ENCODE measurements around the gene IFIH1. TPM values are rescaled to one million over a fixed set of nuclear protein-coding genes. Genes with fewer than 3 reads are reported as not detected.

The IFIH1 gene
- total and polyA plus RNA-seq, 2 donors (not counting 1 experiment from before 2014, with no cell fraction given), result 29.5 to 54.8 TPM

DNA sequence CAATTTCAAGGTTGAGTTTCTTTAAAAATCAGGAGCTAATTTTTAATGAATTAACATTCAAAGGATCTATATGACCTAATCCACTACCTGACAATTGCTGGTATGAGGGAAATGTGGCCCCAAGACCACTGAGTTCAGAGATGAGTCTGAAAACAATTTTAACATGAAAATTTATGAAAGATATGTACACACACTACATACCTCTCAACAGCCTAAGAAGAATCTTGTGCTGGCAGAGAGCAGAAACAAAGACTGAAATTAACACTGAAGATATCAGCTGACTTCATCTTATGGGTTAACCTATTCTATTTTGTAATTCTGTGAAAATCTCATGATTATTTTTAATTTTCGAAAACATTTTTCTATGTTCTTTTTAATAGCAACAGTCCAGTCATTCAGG lies 76.9 kb downstream of the IFIH1 start:
- TF ChIP-seq EZH2 (IDR thresholded peaks at IDR 0.05; ENCODE audit: borderline replicate concordance, insufficient read depth, low read depth, low read length, poor library complexity, severe bottlenecking), result no peak
- TF ChIP-seq, protein P1, sequence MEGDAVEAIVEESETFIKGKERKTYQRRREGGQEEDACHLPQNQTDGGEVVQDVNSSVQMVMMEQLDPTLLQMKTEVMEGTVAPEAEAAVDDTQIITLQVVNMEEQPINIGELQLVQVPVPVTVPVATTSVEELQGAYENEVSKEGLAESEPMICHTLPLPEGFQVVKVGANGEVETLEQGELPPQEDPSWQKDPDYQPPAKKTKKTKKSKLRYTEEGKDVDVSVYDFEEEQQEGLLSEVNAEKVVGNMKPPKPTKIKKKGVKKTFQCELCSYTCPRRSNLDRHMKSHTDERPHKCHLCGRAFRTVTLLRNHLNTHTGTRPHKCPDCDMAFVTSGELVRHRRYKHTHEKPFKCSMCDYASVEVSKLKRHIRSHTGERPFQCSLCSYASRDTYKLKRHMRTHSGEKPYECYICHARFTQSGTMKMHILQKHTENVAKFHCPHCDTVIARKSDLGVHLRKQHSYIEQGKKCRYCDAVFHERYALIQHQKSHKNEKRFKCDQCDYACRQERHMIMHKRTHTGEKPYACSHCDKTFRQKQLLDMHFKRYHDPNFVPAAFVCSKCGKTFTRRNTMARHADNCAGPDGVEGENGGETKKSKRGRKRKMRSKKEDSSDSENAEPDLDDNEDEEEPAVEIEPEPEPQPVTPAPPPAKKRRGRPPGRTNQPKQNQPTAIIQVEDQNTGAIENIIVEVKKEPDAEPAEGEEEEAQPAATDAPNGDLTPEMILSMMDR (IDR thresholded peaks at IDR 0.05), result no peak
- WGBS (ENCODE audit: insufficient coverage), result no CpG with 5 or more reads among the region's 1 CpG
- Histone ChIP-seq H3K9ac (ENCODE audit: low read length) (no peak overlapping the region), H4K20me1 (ENCODE audit: control insufficient read depth, insufficient read depth, low read length, poor library complexity, severe bottlenecking) (no peaks in the 10 kb centered on the region), H3K4me3 (ENCODE audit: control extremely low read depth in 1 of 5, extremely low read depth in 1 of 5, insufficient read depth in 1 of 5, low read depth in 2 of 5, low read length in 4 of 5) (no peak overlapping the region), H3K27ac (ENCODE audit: low read length in 2 of 2) (no peak overlapping the region), H3K79me2 (ENCODE audit: control insufficient read depth, insufficient read depth, low read length) (no peaks in the 10 kb centered on the region), H3K36me3 (replicated peaks in 1 of 2; ENCODE audit: control extremely low read depth in 1 of 2, control insufficient read depth in 1 of 2, extremely low read depth in 1 of 2, insufficient read depth in 2 of 2, low read length in 1 of 2) (no peaks in the 10 kb centered on the region), H3K4me2 (replicated peaks; ENCODE audit: low read depth, low read length, poor library complexity, severe bottlenecking) (no peak overlapping the region), H3K4me1 (ENCODE audit: control insufficient read depth in 2 of 2, insufficient read depth in 2 of 2, low read length in 2 of 2) (no peaks in the 10 kb centered on the region), H2AFZ (ENCODE audit: insufficient read depth, low read depth, low read length, poor library complexity, severe bottlenecking) (no peak overlapping the region), H3K27me3 (replicated peaks in 1 of 4; ENCODE audit: control extremely low read depth in 1 of 4, control insufficient read depth in 3 of 4, insufficient read depth in 4 of 4, low read length in 3 of 4) (peaks cover 0 to 9% (median 0%) of the 10 kb centered on the region in 4 experiments), H3K9me3 (ENCODE audit: control extremely low read depth in 1 of 3, control insufficient read depth in 2 of 3, insufficient read depth in 1 of 3, low read length in 2 of 3) (no peaks in the 10 kb centered on the region)
- no peaks in the 10 kb centered on the region for H3K9me3 Mint-ChIP-seq (ENCODE audit: insufficient read depth)
- H3K4me3 Mint-ChIP-seq, result no peak overlapping the region
- intact Hi-C loops (cut with micrococcal nuclease), result no loop called here
- ChIA-PET POLR2A (no interaction called here), CTCF (interaction anchor here (1.1 to 2.2 kb wide), 2 partner anchors 20 to 22 kb away, joined by 3 to 8 read pairs; no protein-coding TSS in a partner anchor)
- no peaks in the 10 kb centered on the region for H3K4me1 Mint-ChIP-seq
- no peak for ATAC-seq (ENCODE audit: low read depth)
- DNase-seq, result no peak
- H3K27me3 Mint-ChIP-seq, result peaks cover 28% of the 10 kb centered on the region
- no peak overlapping the region for H3K27ac Mint-ChIP-seq

DNA sequence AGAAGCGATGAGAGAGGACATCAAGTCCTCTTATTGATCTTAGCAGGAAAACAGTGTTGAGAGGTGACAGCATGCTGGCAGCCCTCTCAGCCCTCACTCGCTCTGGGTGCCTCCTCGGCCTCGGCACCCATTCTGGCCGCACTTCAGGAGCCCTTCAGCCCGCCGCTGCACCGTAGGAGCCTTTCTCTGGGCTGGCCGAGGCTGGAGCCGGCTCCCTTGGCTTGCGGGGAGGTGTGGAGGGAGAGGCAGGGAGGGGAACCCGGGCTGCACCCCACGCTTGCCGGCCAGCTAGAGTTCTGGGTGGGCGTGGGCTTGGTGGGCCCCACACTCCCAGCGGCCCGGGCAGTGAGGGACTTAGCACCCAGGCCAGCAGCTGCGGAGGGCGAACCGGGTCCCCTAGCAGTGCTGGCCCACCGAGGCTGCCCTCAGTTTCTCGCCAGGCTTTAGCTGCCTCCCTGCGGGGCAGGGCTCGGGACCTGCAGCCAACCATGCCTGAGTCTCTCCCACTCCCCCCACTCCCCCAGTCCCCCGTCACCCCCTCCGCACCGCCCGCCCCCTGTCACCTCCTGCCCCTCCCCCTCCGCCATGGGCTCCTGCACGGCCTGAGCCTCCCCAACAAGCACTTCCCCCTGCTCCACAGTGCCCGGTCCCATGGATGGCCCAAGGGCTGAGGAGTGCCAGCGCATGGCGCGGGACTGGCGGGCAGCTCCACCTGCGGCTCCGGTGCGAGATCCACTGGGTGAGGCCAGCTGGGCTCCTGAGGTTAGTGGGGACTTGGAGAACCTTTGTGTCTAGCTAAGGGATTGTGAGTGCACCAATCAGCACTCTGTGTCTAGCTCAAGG lies 83.6 kb downstream of the IFIH1 start:
- no peaks in the 10 kb centered on the region for H3K9me3 Mint-ChIP-seq (ENCODE audit: insufficient read depth)
- Histone ChIP-seq H3K9me3 (ENCODE audit: control extremely low read depth in 1 of 3, control insufficient read depth in 2 of 3, insufficient read depth in 1 of 3, low read length in 2 of 3) (no peaks in the 10 kb centered on the region), H3K27ac (ENCODE audit: low read length in 2 of 2) (no peak overlapping the region), H3K36me3 (replicated peaks in 1 of 2; ENCODE audit: control extremely low read depth in 1 of 2, control insufficient read depth in 1 of 2, extremely low read depth in 1 of 2, insufficient read depth in 2 of 2, low read length in 1 of 2) (no peaks in the 10 kb centered on the region), H2AFZ (ENCODE audit: insufficient read depth, low read depth, low read length, poor library complexity, severe bottlenecking) (no peak overlapping the region), H3K4me2 (replicated peaks; ENCODE audit: low read depth, low read length, poor library complexity, severe bottlenecking) (no peak overlapping the region), H3K9ac (ENCODE audit: low read length) (no peak overlapping the region), H4K20me1 (ENCODE audit: control insufficient read depth, insufficient read depth, low read length, poor library complexity, severe bottlenecking) (no peaks in the 10 kb centered on the region), H3K27me3 (replicated peaks in 1 of 4; ENCODE audit: control extremely low read depth in 1 of 4, control insufficient read depth in 3 of 4, insufficient read depth in 4 of 4, low read length in 3 of 4) (peaks cover 0 to 4% (median 0%) of the 10 kb centered on the region in 4 experiments), H3K4me3 (ENCODE audit: control extremely low read depth in 1 of 5, extremely low read depth in 1 of 5, insufficient read depth in 1 of 5, low read depth in 2 of 5, low read length in 4 of 5) (no peak overlapping the region), H3K4me1 (ENCODE audit: control insufficient read depth in 2 of 2, insufficient read depth in 2 of 2, low read length in 2 of 2) (no peaks in the 10 kb centered on the region), H3K79me2 (ENCODE audit: control insufficient read depth, insufficient read depth, low read length) (no peaks in the 10 kb centered on the region)
- no peaks in the 10 kb centered on the region for H3K4me1 Mint-ChIP-seq
- ChIA-PET CTCF (no interaction called here), POLR2A (no interaction called here)
- ATAC-seq (ENCODE audit: low read depth), result no peak
- H3K4me3 Mint-ChIP-seq, result no peak overlapping the region
- TF ChIP-seq, protein P1 (IDR thresholded peaks at IDR 0.05), result no peak
- no peak for TF ChIP-seq EZH2 (IDR thresholded peaks at IDR 0.05; ENCODE audit: borderline replicate concordance, insufficient read depth, low read depth, low read length, poor library complexity, severe bottlenecking)
- H3K27ac Mint-ChIP-seq, result no peak overlapping the region
- 97% methylated on average over 19 of the region's 38 CpGs for WGBS (ENCODE audit: insufficient coverage)
- intact Hi-C loops (cut with micrococcal nuclease), result no loop called here
- DNase-seq, result no peak
- H3K27me3 Mint-ChIP-seq, result peaks cover 17% of the 10 kb centered on the region

Data from B cell (primary cell).